Kidney (tissue), 14 donors: ENCODE measurements around the gene ATP5PB. TPM values are rescaled to one million over a fixed set of nuclear protein-coding genes. Genes with fewer than 3 reads are reported as not detected.

ENCODE experiments used
- DNase-seq, 5 donors: peaks; one replicate each; pipeline ENCODE4 v3.0.0-alpha.2; 2013 to 2020
- FAIRE-seq: peaks from 2 replicates; lab custom pipeline; 2012; peaks lifted over from hg19 to GRCh38; lab: Jason Lieb, UNC
- H3K27ac ChIP-seq, 2 donors: one replicate each; pipeline ENCODE4 v1.7.0; 2013; ENCODE audit warnings: low read depth in 2 of 2, low read length in 2 of 2, inconsistent platforms in 1 of 2
- H3K27me3 ChIP-seq: one replicate; pipeline ENCODE4 v1.7.1; 2013; ENCODE audit warnings: low read length, inconsistent platforms; ENCODE audit not compliant: control insufficient read depth, insufficient read depth
- H3K36me3 ChIP-seq, 3 donors: one replicate each; pipeline versions ENCODE4 v1.7.0 to v1.7.1; 2013; ENCODE audit warnings: low read length in 3 of 3, control low read depth in 1 of 3, inconsistent platforms in 1 of 3; ENCODE audit not compliant: insufficient read depth in 3 of 3, control insufficient read depth in 2 of 3
- H3K4me1 ChIP-seq, 3 donors: one replicate each; pipeline versions ENCODE4 v1.7.0 to v1.7.1; 2013; ENCODE audit warnings: low read length in 3 of 3, inconsistent platforms in 1 of 3, low read depth in 1 of 3; ENCODE audit not compliant: control insufficient read depth in 2 of 3, insufficient read depth in 2 of 3
- H3K4me3 ChIP-seq, 3 donors: one replicate each; pipeline versions ENCODE4 v1.7.0 to v1.8.1; 2013; ENCODE audit warnings: low read length in 3 of 3, control low read depth in 1 of 3, inconsistent platforms in 1 of 3
- H3K9ac ChIP-seq, 3 donors: one replicate each; pipeline versions ENCODE4 v1.7.0 to v1.7.1; 2013; ENCODE audit warnings: low read length in 3 of 3, control low read depth in 1 of 3, inconsistent platforms in 1 of 3
- H3K9me3 ChIP-seq, 3 donors: one replicate each; pipeline versions ENCODE4 v1.7.0 to v1.7.1; 2013; ENCODE audit warnings: low read length in 3 of 3, control low read depth in 1 of 3, inconsistent platforms in 1 of 3; ENCODE audit not compliant: control insufficient read depth in 2 of 3, insufficient read depth in 1 of 3
- intact Hi-C: fragments of 100-400 bp; cut with DNase I; formaldehyde crosslinking; loops from one replicate; pipeline ENCODE4 v1.11.1; 2022
- polyA plus RNA-seq: library from polyadenylated mRNA; stranded (reverse); fragments of 350-450 nt; fragmentation: Illumina TruSeq; extraction: RNeasy Lipid Tissue Mini Kit (QIAGEN cat#74804); gene quantifications from one replicate; pipeline ENCODE4 v1.2.3, GENCODE V29; 2014; ENCODE audit warnings: low read depth, low replicate concordance; ENCODE audit not compliant: insufficient read depth
- total RNA-seq: library from RNA; stranded (reverse); fragmentation: NEBNext Ultra II Directional; extraction: Animal tissue kit (Norgen Biotek cat#: 25700); gene quantifications from one replicate; pipeline ENCODE4 v1.2.1, GENCODE V29; 2021
- TF ChIP-seq, protein P1 (sequence below): IDR thresholded peaks from 3 replicates; pipeline ENCODE4 v1.5.1; 2012; ENCODE audit warnings: mild to moderate bottlenecking, moderate library complexity, borderline replicate concordance; ENCODE audit not compliant: insufficient read depth; ENCODE audit errors: extremely low read depth
- donor health status: control.
- donor health status: control.
- donor health status: control.
- donor health status: control.
- donor health status: control.
- donor health status: DM: yes; HTN: yes; CAD: no.
- donor health status: Normal renal cell carcinoma (clear cell type).

Gene ATP5PB
- total and polyA plus RNA-seq, 2 donors from 2014 or later = 207 to 791 TPM

DNA sequence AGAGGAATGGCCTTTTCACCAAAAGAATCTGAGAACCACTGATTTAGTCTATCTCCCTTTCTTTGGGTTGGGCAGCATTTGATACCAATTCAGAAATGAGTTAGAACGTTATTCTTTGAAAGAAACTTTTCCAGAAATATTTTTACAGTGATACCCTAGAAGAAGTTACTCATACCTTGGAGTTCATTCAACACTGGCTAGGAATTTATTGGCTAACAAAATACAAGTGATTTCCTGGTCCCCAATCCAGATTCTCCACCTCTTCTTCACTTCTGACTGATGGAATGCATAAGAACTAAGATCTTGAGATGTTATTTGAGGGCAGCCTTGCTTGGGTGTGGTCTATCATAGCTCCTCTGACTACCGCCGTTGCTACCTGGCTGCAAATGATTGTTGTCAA is 33.9 kb downstream of the ATP5PB start:
- Histone ChIP-seq H3K4me1 (no peaks in the 10 kb centered on the region), H3K36me3 (no peaks in the 10 kb centered on the region), H3K27me3 (no peaks in the 10 kb centered on the region), H3K27ac (no peak overlapping the region), H3K9me3 (no peaks in the 10 kb centered on the region), H3K9ac (no peak overlapping the region), H3K4me3 (no peak overlapping the region)
- DNase-seq = no peak
- TF ChIP-seq, protein P1, sequence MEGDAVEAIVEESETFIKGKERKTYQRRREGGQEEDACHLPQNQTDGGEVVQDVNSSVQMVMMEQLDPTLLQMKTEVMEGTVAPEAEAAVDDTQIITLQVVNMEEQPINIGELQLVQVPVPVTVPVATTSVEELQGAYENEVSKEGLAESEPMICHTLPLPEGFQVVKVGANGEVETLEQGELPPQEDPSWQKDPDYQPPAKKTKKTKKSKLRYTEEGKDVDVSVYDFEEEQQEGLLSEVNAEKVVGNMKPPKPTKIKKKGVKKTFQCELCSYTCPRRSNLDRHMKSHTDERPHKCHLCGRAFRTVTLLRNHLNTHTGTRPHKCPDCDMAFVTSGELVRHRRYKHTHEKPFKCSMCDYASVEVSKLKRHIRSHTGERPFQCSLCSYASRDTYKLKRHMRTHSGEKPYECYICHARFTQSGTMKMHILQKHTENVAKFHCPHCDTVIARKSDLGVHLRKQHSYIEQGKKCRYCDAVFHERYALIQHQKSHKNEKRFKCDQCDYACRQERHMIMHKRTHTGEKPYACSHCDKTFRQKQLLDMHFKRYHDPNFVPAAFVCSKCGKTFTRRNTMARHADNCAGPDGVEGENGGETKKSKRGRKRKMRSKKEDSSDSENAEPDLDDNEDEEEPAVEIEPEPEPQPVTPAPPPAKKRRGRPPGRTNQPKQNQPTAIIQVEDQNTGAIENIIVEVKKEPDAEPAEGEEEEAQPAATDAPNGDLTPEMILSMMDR = no peak
- FAIRE-seq = no peak
- intact Hi-C loops = loop anchor here (10.0 kb wide), 1 partner anchor 272 kb away; the partner anchor contains the start of gene DDX20

DNA sequence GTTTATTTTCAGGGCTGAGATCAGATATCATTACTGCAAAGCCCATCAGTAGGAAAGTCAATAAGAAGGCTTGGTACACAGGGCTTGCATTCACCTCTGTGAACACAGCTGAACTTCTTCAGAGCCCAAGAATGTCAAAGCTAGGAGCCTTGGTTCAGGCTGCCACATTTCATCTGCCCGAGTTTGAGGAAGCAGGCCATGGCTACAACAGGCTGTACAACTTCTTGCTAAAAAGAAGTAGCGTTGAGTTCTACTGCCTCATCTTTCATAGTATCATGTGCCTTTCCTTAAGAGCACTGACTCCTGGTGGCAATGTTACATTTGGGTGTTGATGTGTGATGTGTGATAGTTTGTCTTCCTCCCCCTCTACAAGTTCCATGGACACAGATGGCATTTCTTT is 34.6 kb downstream of the ATP5PB start:
- Histone ChIP-seq H3K27ac (no peak overlapping the region), H3K9ac (no peak overlapping the region), H3K9me3 (no peaks in the 10 kb centered on the region), H3K4me3 (no peak overlapping the region), H3K27me3 (no peaks in the 10 kb centered on the region), H3K36me3 (no peaks in the 10 kb centered on the region), H3K4me1 (no peaks in the 10 kb centered on the region)
- intact Hi-C loops = loop anchor here (10.0 kb wide), 1 partner anchor 271 kb away; the partner anchor contains the start of gene DDX20
- TF ChIP-seq, protein P1 = no peak
- DNase-seq (no peak), FAIRE-seq (no peak)

DNA sequence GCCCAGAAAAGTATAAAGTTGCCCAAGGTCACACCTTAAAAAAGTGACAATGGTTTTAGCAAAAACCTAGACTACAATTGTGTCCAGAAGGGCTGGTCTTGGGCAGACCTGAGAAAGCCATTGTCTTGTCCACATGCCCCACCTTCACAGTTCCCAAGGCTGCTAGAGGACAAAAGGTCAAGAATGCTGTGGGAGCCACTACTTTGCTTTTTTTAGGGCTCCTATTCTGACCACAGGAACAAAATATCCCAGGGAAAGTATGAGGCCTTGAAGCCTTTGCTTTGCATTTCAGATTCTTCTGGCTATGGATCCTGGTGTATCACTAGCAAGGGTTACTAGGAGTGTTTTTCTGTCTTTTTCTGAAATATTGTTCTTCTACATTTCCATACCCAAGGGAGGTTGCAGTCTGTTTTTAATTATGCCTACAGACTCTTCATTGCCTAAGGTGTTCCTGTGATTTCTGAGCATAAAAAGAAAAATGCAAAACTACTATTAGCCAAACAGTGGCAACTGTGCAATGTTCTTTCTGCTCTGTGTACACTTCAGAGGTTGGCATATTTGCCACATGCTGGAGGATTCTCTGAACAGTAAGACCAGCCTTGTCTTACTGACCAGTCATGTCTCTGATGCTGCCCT is 35.2 kb downstream of the ATP5PB start:
- FAIRE-seq (no peak), DNase-seq (no peak)
- intact Hi-C loops = loop anchor here (10.0 kb wide), 1 partner anchor 270 kb away; the partner anchor contains the start of gene DDX20
- Histone ChIP-seq H3K27ac (no peak overlapping the region), H3K27me3 (no peaks in the 10 kb centered on the region), H3K9me3 (no peaks in the 10 kb centered on the region), H3K4me1 (no peaks in the 10 kb centered on the region), H3K9ac (no peak overlapping the region), H3K36me3 (no peaks in the 10 kb centered on the region), H3K4me3 (no peak overlapping the region)
- TF ChIP-seq, protein P1 = no peak
